Osteocyte (in vitro differentiated cells): ENCODE data around the gene ALK. TPM values are rescaled to one million over a fixed set of nuclear protein-coding genes. Genes with fewer than 3 reads are reported as not detected.

ENCODE experiments used
- DNase-seq: peaks from one replicate; pipeline ENCODE4 v3.0.0; 2021; ENCODE audit warnings: mixed read lengths; ENCODE audit not compliant: unreplicated experiment; ENCODE audit errors: extremely low spot score
- H3K27ac Mint-ChIP-seq: one replicate; pipeline ENCODE4 v1.8.0; 2021; ENCODE audit warnings: mild to moderate bottlenecking, mixed read lengths; ENCODE audit not compliant: unreplicated experiment
- H3K27me3 Mint-ChIP-seq: one replicate; pipeline ENCODE4 v1.8.0; 2021; ENCODE audit warnings: mixed read lengths; ENCODE audit not compliant: unreplicated experiment
- H3K36me3 Mint-ChIP-seq: one replicate; pipeline ENCODE4 v1.8.0; 2021; ENCODE audit warnings: mixed read lengths; ENCODE audit not compliant: unreplicated experiment
- H3K4me1 Mint-ChIP-seq: one replicate; pipeline ENCODE4 v1.8.0; 2021; ENCODE audit warnings: mixed read lengths; ENCODE audit not compliant: unreplicated experiment
- H3K4me3 Mint-ChIP-seq: one replicate; pipeline ENCODE4 v1.8.0; 2021; ENCODE audit warnings: mild to moderate bottlenecking, moderate library complexity, mixed read lengths; ENCODE audit not compliant: unreplicated experiment
- H3K9me3 Mint-ChIP-seq: one replicate; pipeline ENCODE4 v1.8.0; 2021; ENCODE audit warnings: mixed read lengths; ENCODE audit not compliant: unreplicated experiment
- CTCF ChIP-seq: fragments of 200-600 bp; sonication (generic); IDR thresholded peaks from 2 replicates; pipeline ENCODE4 v1.5.0; 2021; ENCODE audit warnings: antibody characterized with exemption, mild to moderate bottlenecking, moderate library complexity
- total RNA-seq: library from RNA; stranded (reverse); gene quantifications from 2 replicates; pipeline ENCODE4 v1.2.1, GENCODE V29; 2021

Gene ALK
- total RNA-seq, 1 donor from 2014 or later: not detected

- Mint-ChIP-seq H3K9me3 (no peaks in the 10 kb centered on the region), H3K36me3 (no peaks in the 10 kb centered on the region), H3K27ac (no peak overlapping the region), H3K27me3 (no peaks in the 10 kb centered on the region), H3K4me3 (no peak overlapping the region), H3K4me1 (peaks cover 9% of the 10 kb centered on the region)
- no peak for DNase-seq
- TF ChIP-seq CTCF: no peak
These were observed 394.5 kb downstream of the ALK start for GRCh38 chr2:29526587-29527586.

DNA sequence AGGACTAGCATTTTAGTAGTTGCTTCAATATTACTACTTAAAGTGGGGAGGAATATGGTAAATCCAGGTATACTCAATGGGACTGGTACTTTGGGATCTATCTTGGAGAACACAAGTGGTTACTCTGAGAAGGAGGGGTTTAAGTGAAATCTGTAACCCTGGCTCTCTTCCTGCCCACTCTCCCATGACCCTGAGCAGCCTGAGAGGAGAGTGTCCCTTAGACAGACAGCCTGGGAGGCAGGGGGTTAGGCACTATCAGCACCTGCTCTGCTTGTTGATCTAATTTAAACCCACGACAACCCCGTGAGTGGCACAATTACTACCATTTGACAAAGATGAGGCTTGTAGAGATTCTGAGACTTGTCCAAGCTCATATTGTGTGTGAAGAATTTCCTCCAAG is 395.5 kb downstream of the ALK start:
- DNase-seq: no peak
- no peak for TF ChIP-seq CTCF

DNA sequence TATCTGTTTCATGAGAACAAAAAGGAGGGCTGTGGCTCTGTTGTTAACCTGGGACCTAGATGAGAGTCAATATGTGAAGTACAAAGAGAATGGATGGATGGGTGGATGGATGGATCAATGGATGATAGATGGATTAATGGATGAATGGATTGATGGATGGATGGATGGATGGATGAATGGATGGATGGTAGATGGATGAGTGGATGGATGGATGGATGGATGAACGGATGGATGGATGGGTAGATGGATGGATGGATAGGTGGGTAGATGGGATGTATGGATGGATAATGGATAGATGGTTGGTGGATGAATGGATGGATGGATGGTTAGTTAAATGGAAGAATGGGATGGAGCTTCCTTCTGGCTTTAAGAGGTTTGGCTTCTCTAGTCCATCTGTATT is 396.7 kb downstream of the ALK start:
- H3K27me3 Mint-ChIP-seq: no peaks in the 10 kb centered on the region
- TF ChIP-seq CTCF: no peak
- no peaks in the 10 kb centered on the region for H3K36me3 Mint-ChIP-seq
- no peak overlapping the region for H3K4me3 Mint-ChIP-seq
- DNase-seq: no peak
- no peak overlapping the region for H3K27ac Mint-ChIP-seq
- H3K9me3 Mint-ChIP-seq: peaks cover 6% of the 10 kb centered on the region
- peaks cover 9% of the 10 kb centered on the region for H3K4me1 Mint-ChIP-seq

More for the DNA sequence above, 395.5 kb downstream of the ALK start:
- no peak overlapping the region for H3K27ac Mint-ChIP-seq
- H3K27me3 Mint-ChIP-seq: no peaks in the 10 kb centered on the region
- H3K4me3 Mint-ChIP-seq: no peak overlapping the region
- no peaks in the 10 kb centered on the region for H3K36me3 Mint-ChIP-seq
- no peaks in the 10 kb centered on the region for H3K9me3 Mint-ChIP-seq
- H3K4me1 Mint-ChIP-seq: peaks cover 9% of the 10 kb centered on the region

DNA sequence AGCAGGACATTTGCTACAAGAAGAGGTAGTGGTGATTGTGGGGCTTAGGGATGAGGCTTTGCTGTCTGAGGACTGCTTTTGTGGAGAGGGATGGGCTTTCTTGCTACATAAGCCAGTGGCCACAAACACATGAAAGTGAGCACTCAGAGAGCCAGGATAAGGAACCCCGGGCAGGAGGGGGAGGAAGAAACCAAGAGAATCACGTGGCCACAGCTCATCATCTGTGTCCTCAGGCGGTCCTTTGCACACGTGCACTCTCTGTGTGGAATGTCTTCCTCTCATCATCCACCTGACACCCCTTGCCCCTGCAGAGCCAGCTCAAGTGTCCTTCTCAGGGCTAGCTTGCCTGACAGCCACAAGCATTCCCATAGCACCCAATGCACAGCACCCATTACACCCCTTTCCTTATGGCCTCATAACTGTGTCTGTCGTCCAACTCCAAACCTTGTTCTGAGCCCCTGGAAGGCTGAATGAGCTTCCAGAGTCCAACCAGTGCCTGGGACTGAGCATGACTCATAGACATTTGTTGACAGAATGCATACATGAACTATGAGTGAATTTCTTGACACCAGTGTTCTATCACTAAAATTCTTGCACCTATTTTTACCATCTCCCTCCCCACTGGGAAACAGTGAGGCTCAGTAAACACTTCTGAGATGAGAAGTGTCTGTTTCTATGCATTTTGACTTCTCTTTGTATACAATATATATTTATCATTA is 398.3 kb downstream of the ALK start:
- H3K4me3 Mint-ChIP-seq: no peak overlapping the region
- no peaks in the 10 kb centered on the region for H3K36me3 Mint-ChIP-seq
- H3K4me1 Mint-ChIP-seq: peaks cover 2% of the 10 kb centered on the region
- peaks cover 8% of the 10 kb centered on the region for H3K9me3 Mint-ChIP-seq
- no peak overlapping the region for H3K27ac Mint-ChIP-seq
- TF ChIP-seq CTCF: no peak
- no peaks in the 10 kb centered on the region for H3K27me3 Mint-ChIP-seq
- no peak for DNase-seq

DNA sequence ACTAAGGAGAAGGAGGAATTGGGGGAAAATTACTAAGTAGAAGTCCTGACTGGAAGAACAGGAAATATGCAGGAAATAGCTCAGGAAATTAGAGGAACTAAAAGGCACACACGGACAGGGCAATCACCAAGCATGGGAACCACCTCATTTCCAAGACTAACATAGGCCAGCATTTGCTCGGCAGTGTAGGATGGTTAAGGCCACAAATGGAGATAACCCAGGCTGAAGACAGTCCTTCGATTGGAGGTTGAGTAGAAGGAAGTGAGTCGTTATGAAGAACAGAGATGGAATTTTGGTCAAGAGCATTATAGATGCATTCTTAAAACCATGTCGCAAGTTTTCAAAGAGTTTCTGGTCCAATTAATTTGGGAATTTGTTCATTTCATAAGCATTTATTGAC is 401.4 kb downstream of the ALK start:
- Mint-ChIP-seq H3K4me1 (no peaks in the 10 kb centered on the region), H3K36me3 (no peaks in the 10 kb centered on the region), H3K27me3 (no peaks in the 10 kb centered on the region), H3K27ac (no peak overlapping the region), H3K4me3 (no peak overlapping the region), H3K9me3 (peaks cover 8% of the 10 kb centered on the region)
- no peak for DNase-seq
- TF ChIP-seq CTCF: no peak
